Left lung (tissue), 10 donors: ENCODE data around the gene CTIF. TPM values are rescaled to one million over a fixed set of nuclear protein-coding genes. Genes with fewer than 3 reads are reported as not detected.

Experiments
- ATAC-seq: fragments of 200-7000 bp; cut with Tn5 transposase; one replicate; pipeline ENCODE4 v1.9.1; 2020; ENCODE audit warnings: moderate library complexity
- DNase-seq, 4 donors: peaks; one replicate each; pipeline ENCODE4 v3.0.0-alpha.2; 2013 to 2020
- H3K27ac ChIP-seq, 2 donors: fragments of 200-600 bp; sonication (generic) in 1 of 2; one replicate each; pipeline versions ENCODE4 v1.5.0 to v1.8.0; 2020 to 2021
- H3K27me3 ChIP-seq, 2 donors: fragments of 200-600 bp; sonication (generic) in 1 of 2; one replicate each; pipeline versions ENCODE4 v1.5.0 to v1.8.0; 2020 to 2021
- H3K36me3 ChIP-seq, 2 donors: fragments of 200-600 bp; sonication (generic) in 1 of 2; one replicate each; pipeline versions ENCODE4 v1.5.0 to v1.8.0; 2020 to 2021
- H3K4me1 ChIP-seq, 2 donors: fragments of 200-600 bp; one replicate each; pipeline ENCODE4 v1.8.0; 2021
- H3K4me3 ChIP-seq, 2 donors: fragments of 200-600 bp; sonication (generic) in 1 of 2; one replicate each; pipeline versions ENCODE4 v1.5.0 to v1.8.0; 2020 to 2021; ENCODE audit warnings: mild to moderate bottlenecking in 1 of 2
- H3K9me3 ChIP-seq, 2 donors: fragments of 200-600 bp; sonication (generic) in 1 of 2; one replicate each; pipeline versions ENCODE4 v1.5.0 to v1.8.0; 2020 to 2021
- CTCF ChIP-seq, 2 donors: fragments of 200-600 bp; sonication (generic) in 1 of 2; IDR thresholded peaks; one replicate each; pipeline versions ENCODE4 v1.5.0 to v1.8.0; 2021; ENCODE audit warnings: antibody characterized with exemption in 2 of 2
- intact Hi-C, 2 donors: fragments of 100-400 bp; cut with DNase I; formaldehyde crosslinking; loops; one replicate each; pipeline versions ENCODE4 v1.11.2 to v1.14.2; 2022
- polyA plus RNA-seq, 6 donors: library from polyadenylated mRNA; unstranded; fragments of 120-200 nt; gene quantifications; one replicate each; pipeline ENCODE4 v1.2.1, GENCODE V29; 2013; ENCODE audit not compliant: insufficient read length in 6 of 6
- total RNA-seq, 2 donors: library from RNA; stranded (reverse); fragmentation: NEBNext Ultra II Directional; extraction: Animal tissue kit (Norgen Biotek cat#: 25700); gene quantifications; one replicate each; pipeline ENCODE4 v1.2.1, GENCODE V29; 2021
- donor health status: DM: no; HTN: yes; CAD: no.
- donor health status: DM: no; HTN: no; CAD: no.

Gene CTIF
- total and polyA plus RNA-seq, 8 donors, result 24.9 to 46.1 (median 34.9) TPM

- H3K27ac ChIP-seq, result no peak overlapping the region
- intact Hi-C loops, result no loop called here
These were observed 287.4 kb downstream of the CTIF start for GRCh38 chr18:48826271-48826670.

GRCh38 chr18:48826806-48827205 is 288.0 kb downstream of the CTIF start:
- Histone ChIP-seq H3K9me3 (no peaks in the 10 kb centered on the region), H3K4me1 (peaks cover 10 to 30% of the 10 kb centered on the region in 2 donors), H3K36me3 (no peaks in the 10 kb centered on the region), H3K27me3 (no peaks in the 10 kb centered on the region), H3K4me3 (no peak overlapping the region), H3K27ac (peak overlapping the region; percentile 28 to 66)
- ATAC-seq (no peak), DNase-seq (peak in 1 of 4 donors; percentile 24)
- intact Hi-C loops, result no loop called here
- TF ChIP-seq CTCF (IDR thresholded peaks at IDR 0.05), result no peak

More at GRCh38 chr18:48826271-48826670, 287.4 kb downstream of the CTIF start:
- DNase-seq (no peak), ATAC-seq (no peak)
- H3K4me3 ChIP-seq, result no peak overlapping the region
- TF ChIP-seq CTCF (IDR thresholded peaks at IDR 0.05), result no peak
- H3K9me3 ChIP-seq, result no peaks in the 10 kb centered on the region
- H3K4me1 ChIP-seq, result peaks cover 10 to 25% of the 10 kb centered on the region in 2 donors
- no peaks in the 10 kb centered on the region for H3K27me3 ChIP-seq
- no peaks in the 10 kb centered on the region for H3K36me3 ChIP-seq

- peak overlapping the region; percentile 28 to 66 for H3K27ac ChIP-seq
- H3K27me3 ChIP-seq, result no peaks in the 10 kb centered on the region
- H3K9me3 ChIP-seq, result no peaks in the 10 kb centered on the region
- ATAC-seq (peak; percentile 51), DNase-seq (peak in 3 of 4 donors; percentile 33 to 89 (median 74))
- H3K4me3 ChIP-seq, result no peak overlapping the region
- intact Hi-C loops, result no loop called here
- peaks cover 13 to 37% of the 10 kb centered on the region in 2 donors for H3K4me1 ChIP-seq
- TF ChIP-seq CTCF (IDR thresholded peaks at IDR 0.05), result no peak
- no peaks in the 10 kb centered on the region for H3K36me3 ChIP-seq
These were observed 288.7 kb downstream of the CTIF start for GRCh38 chr18:48827291-48828193.

DNA sequence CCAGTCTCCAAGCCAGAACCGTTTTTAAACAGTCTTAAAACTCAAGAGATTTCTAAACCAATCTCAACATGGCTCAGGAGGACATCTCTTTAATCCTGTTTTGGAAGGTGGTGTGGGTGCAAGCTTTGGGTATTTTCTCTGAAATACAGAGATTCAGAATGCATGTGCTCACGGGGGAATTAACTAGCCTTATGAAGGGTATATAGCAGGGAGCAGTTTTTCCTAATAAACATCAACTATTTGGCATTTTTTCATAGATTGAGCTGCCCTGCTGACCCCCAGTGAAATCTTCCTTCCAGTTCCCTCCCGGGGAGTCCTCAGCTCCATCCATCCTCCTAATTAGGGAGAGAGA is 289.3 kb downstream of the CTIF start:
- DNase-seq (no peak), ATAC-seq (no peak)
- intact Hi-C loops, result no loop called here
- H3K27me3 ChIP-seq, result no peaks in the 10 kb centered on the region
- H3K4me1 ChIP-seq, result peaks cover 19 to 44% of the 10 kb centered on the region in 2 donors
- H3K27ac ChIP-seq, result peak overlapping the region in 1 of 2 donors; percentile 64
- H3K9me3 ChIP-seq, result no peaks in the 10 kb centered on the region
- H3K4me3 ChIP-seq, result no peak overlapping the region
- H3K36me3 ChIP-seq, result no peaks in the 10 kb centered on the region
- no peak for TF ChIP-seq CTCF (IDR thresholded peaks at IDR 0.05)

DNA sequence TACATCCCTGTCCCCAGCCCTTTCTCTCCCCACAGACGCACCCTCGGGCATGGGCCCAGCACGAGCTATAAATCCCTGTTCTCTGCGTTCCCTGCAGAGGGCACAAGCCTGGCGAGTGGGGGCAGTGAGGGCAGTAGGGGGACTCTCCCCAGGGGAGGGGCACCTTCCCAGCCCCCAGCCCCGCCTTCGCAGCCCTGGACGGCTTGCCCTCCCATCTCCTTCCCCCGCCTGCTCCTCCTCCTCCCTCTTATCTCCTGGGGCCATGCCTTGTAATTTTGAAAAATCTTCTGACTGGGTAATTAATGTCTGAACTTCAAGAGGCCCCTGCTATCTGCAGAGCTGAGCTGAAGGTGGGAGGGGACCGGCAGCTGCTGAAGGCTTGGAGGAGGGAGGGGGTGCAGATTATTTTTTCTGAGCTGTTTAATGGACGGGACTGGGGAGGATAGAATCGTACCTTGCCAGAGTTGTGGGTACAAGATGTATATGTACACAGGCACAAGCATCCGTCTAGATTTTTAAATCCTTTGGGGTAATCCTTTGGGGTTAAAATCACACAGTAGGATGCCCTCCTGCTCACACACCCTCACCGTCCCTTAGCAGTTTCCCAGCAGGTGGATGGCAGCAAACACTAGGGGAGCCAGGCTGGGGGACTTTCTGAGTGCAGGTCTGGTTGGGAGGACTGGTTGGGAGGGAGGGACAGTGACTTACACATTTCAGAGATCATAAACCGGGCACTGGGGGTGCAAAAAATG is 290.0 kb downstream of the CTIF start:
- Histone ChIP-seq H3K27ac (peak overlapping the region in 1 of 2 donors; percentile 64), H3K9me3 (no peaks in the 10 kb centered on the region), H3K4me3 (no peak overlapping the region), H3K4me1 (peaks cover 25 to 51% of the 10 kb centered on the region in 2 donors), H3K27me3 (no peaks in the 10 kb centered on the region), H3K36me3 (no peaks in the 10 kb centered on the region)
- TF ChIP-seq CTCF (IDR thresholded peaks at IDR 0.05), result no peak
- intact Hi-C loops, result no loop called here
- peak in 1 of 4 donors; percentile 30 for DNase-seq
- ATAC-seq, result no peak
